GM12872 (cell line): ENCODE data around the gene MKLN1.

ENCODE experiments used
- TF ChIP-seq, protein P1 (sequence below): IDR thresholded peaks from 3 replicates; pipeline ENCODE4 v1.5.1; 2011; ENCODE audit warnings: low read depth, mild to moderate bottlenecking, low read length, moderate library complexity; ENCODE audit not compliant: insufficient read depth

The MKLN1 gene

GRCh38 chr7:131292141-131292905, 35.4 kb upstream of the MKLN1 start:
- TF ChIP-seq, protein P1, sequence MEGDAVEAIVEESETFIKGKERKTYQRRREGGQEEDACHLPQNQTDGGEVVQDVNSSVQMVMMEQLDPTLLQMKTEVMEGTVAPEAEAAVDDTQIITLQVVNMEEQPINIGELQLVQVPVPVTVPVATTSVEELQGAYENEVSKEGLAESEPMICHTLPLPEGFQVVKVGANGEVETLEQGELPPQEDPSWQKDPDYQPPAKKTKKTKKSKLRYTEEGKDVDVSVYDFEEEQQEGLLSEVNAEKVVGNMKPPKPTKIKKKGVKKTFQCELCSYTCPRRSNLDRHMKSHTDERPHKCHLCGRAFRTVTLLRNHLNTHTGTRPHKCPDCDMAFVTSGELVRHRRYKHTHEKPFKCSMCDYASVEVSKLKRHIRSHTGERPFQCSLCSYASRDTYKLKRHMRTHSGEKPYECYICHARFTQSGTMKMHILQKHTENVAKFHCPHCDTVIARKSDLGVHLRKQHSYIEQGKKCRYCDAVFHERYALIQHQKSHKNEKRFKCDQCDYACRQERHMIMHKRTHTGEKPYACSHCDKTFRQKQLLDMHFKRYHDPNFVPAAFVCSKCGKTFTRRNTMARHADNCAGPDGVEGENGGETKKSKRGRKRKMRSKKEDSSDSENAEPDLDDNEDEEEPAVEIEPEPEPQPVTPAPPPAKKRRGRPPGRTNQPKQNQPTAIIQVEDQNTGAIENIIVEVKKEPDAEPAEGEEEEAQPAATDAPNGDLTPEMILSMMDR, result no peak

GRCh38 chr7:131293018-131293417, 34.7 kb upstream of the MKLN1 start:
- TF ChIP-seq, protein P1, result no peak

GRCh38 chr7:131294553-131294952, 33.1 kb upstream of the MKLN1 start:
- TF ChIP-seq, protein P1, result no peak

GRCh38 chr7:131298608-131298992, 29.1 kb upstream of the MKLN1 start:
- TF ChIP-seq, protein P1, result no peak

- TF ChIP-seq, protein P1, result no peak
Measured at GRCh38 chr7:131299074-131299473, 28.6 kb upstream of the MKLN1 start.

GRCh38 chr7:131300078-131300477, 27.6 kb upstream of the MKLN1 start:
- TF ChIP-seq, protein P1, result no peak

DNA sequence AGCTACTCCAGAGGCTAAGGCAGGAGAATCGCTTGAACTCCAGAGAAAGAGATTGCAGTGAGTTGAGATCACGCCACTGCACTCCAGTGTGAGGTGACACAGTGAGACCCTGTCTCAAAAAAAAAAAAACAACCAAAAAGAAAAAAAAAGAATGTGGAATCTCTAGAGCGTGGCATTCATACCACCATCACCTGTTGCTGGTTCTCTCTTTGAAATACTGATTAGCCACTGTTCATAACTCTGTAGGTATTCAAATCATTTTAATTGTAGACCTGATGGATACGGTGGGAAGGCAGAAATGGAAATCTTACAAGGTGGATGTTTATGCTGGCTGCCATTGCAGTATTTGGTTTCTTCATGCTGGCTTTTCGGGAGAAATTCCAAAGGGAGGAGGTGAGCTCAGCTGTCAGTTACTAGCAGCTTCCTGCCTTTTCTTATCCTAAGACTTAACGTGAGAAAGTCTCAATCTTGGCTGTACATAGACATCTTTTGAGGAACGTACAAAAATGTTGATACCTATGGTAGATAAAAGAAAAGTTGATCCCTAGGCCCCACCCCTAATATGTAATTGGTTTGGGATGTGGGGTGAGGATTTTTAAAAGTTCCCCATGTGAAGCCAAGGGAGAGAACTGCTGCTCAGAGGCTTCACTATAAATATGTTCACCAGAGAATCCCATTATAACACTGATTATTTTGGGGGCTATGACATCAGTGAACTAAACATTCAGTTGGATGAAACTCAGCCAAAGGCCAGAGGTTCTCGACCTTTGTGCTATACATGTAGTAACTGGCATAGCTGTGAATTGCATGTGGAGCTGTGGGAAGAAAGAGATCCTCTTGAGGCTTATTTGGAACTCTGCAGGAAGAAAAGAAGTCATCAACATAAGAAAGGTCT, 26.9 kb upstream of the MKLN1 start:
- TF ChIP-seq, protein P1, result no peak
